ENCODE data around the gene CD7. TPM values are rescaled to one million over a fixed set of nuclear protein-coding genes. Genes with fewer than 3 reads are reported as not detected.
A peak's percentile ranks its signal among the peaks of the same experiment; 100 is the strongest.

CD7 gene
- total and polyA plus RNA-seq, 9 of the 15 experiments (the other 6 are each of a cell fraction or from before 2014, with no cell fraction given) = 0.21 to 0.35 TPM; not detected in 7

DNA sequence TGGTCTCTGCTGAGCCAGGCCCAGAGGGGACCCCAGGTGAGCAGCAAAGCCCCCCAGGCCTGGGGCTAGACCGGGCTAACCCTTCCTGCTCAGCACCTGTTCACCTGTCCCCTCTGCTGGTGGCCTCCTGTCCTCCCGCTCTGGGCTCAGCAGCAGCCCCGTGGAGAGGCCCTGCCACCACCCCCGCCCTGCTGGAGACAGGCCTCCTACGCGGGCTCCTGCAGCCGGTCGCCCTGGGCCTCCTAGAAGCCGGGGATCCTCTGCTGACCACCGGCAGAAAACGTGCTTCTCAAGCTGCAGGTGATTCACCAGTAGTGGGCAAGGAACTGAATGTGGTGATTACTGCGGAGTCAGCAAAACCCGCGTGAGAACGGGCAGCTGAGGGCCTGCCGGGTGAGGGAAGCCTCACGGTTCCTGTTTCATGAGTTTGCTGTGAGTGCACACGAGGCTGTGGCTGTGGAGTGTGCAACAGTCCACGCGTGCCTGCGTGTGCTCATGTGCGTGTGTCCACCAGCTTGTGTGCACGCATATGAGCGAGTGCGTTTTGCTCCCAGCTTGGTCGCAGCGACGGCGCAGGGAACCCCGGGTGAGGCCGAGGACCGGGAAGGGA is 15.4 kb upstream of the CD7 start (continued):
- no peak for TF ChIP-seq AFF4 (CRISPR knock-in tag; IDR thresholded peaks at IDR 0.05)
- TF ChIP-seq CEBPB (tag; IDR thresholded peaks at IDR 0.05) = no peak
- TF ChIP-seq, protein P1, sequence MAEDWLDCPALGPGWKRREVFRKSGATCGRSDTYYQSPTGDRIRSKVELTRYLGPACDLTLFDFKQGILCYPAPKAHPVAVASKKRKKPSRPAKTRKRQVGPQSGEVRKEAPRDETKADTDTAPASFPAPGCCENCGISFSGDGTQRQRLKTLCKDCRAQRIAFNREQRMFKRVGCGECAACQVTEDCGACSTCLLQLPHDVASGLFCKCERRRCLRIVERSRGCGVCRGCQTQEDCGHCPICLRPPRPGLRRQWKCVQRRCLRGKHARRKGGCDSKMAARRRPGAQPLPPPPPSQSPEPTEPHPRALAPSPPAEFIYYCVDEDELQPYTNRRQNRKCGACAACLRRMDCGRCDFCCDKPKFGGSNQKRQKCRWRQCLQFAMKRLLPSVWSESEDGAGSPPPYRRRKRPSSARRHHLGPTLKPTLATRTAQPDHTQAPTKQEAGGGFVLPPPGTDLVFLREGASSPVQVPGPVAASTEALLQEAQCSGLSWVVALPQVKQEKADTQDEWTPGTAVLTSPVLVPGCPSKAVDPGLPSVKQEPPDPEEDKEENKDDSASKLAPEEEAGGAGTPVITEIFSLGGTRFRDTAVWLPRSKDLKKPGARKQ (CRISPR knock-in tag; IDR thresholded peaks at IDR 0.05) = no peak; the same call in 1 of the 2 replicates
- 0 out of 2 replicates have a peak, but pooled peaks have one; percentile 20 for TF ChIP-seq FOXP4 (CRISPR knock-in tag; IDR thresholded peaks at IDR 0.05; ENCODE audit: borderline replicate concordance)
- no peak for TF ChIP-seq RUNX1 (IDR thresholded peaks at IDR 0.05; ENCODE audit: low read depth)
- no peak for TF ChIP-seq ZNF830 (CRISPR knock-in tag; IDR thresholded peaks at IDR 0.05)
- TF ChIP-seq BHLHE40 (IDR thresholded peaks at IDR 0.05; ENCODE audit: low read length) = peak; percentile 28; the same call in 1 of the 2 replicates
- no peak for TF ChIP-seq ZNF584 (CRISPR knock-in tag; IDR thresholded peaks at IDR 0.05; ENCODE audit: low read depth)
- TF ChIP-seq EGR1 (conservative IDR thresholded peaks at IDR 0.05) = peak; percentile 65
- TF ChIP-seq THRAP3 (IDR thresholded peaks at IDR 0.05; ENCODE audit: borderline replicate concordance) = no peak
- no peak for TF ChIP-seq MYC (IDR thresholded peaks at IDR 0.05; ENCODE audit: low read depth, low read length)
- TF ChIP-seq MYC (CRISPR knock-in tag; IDR thresholded peaks at IDR 0.05; ENCODE audit: borderline replicate concordance, low read depth) = no peak
- TF ChIP-seq RBM25 (IDR thresholded peaks at IDR 0.05; ENCODE audit: low read depth, low read length, severe bottlenecking) = no peak
- TF ChIP-seq ZNF668 (CRISPR knock-in tag; IDR thresholded peaks at IDR 0.05) = no peak
- TF ChIP-seq ZNF512 (tag; IDR thresholded peaks at IDR 0.05) = no peak
- TF ChIP-seq ZNF76 (CRISPR knock-in tag; IDR thresholded peaks at IDR 0.05; ENCODE audit: borderline replicate concordance) = no peak

Measured in K562 (cell line).